Measurements from ENCODE around the gene SLAMF6. TPM values are rescaled to one million over a fixed set of nuclear protein-coding genes. Genes with fewer than 3 reads are reported as not detected.
A peak's percentile ranks its signal among the peaks of the same experiment; 100 is the strongest.
"Not testable (repeated sequence)": the region's sequence is repeated elsewhere in the genome, so short reads cannot be mapped to it uniquely, and the experiment has no call there.

SLAMF6 gene
- total and polyA plus RNA-seq, 5 donors from 2014 or later: 60.0 to 163 (median 127) TPM

GRCh38 chr1:160562745-160563144 lies 39.7 kb upstream of the SLAMF6 start:
- peaks cover 11% of the 10 kb centered on the region for H3K36me3 ChIP-seq (ENCODE audit: control insufficient read depth, insufficient read depth, low read length)
- Mint-ChIP-seq H3K4me3 (peak overlapping the region; percentile 8 to 81 (median 29)), H3K4me1 (peaks cover 47 to 98% (median 78%) of the 10 kb centered on the region in 4 donors), H3K9me3 (peaks cover 0 to 13% (median 4%) of the 10 kb centered on the region in 7 donors), H3K36me3 (peaks cover 18% of the 10 kb centered on the region), H3K27ac (peak overlapping the region in 1 of 3 donors; percentile 93)
- ATAC-seq (ENCODE audit: low read depth in 2 of 2); H3K27ac ChIP-seq (ENCODE audit: insufficient read depth, low read length, poor library complexity, severe bottlenecking); H3K4me3 ChIP-seq (ENCODE audit: low read depth, low read length); H3K27me3 Mint-ChIP-seq; H3K27me3 ChIP-seq (ENCODE audit: control insufficient read depth, insufficient read depth, low read length); DNase-seq; H3K9me3 ChIP-seq (ENCODE audit: control insufficient read depth in 2 of 2, low read length in 2 of 2): not testable (repeated sequence)
- peaks cover 79% of the 10 kb centered on the region for H3K4me1 ChIP-seq (ENCODE audit: control insufficient read depth, insufficient read depth, low read length, poor library complexity, severe bottlenecking)

- DNase-seq: no peak
- ATAC-seq (ENCODE audit: low read depth in 2 of 2): no peak
- Mint-ChIP-seq H3K27me3 (peaks cover 4% of the 10 kb centered on the region), H3K36me3 (peaks cover 18% of the 10 kb centered on the region), H3K9me3 (peaks cover 0 to 13% (median 4%) of the 10 kb centered on the region in 7 donors), H3K4me1 (peaks cover 37 to 87% (median 69%) of the 10 kb centered on the region in 4 donors), H3K27ac (peak overlapping the region; percentile 83 to 96 (median 91)), H3K4me3 (peak overlapping the region; percentile 61 to 84 (median 72))
- H3K36me3 ChIP-seq (ENCODE audit: control insufficient read depth, insufficient read depth, low read length): peaks cover 11% of the 10 kb centered on the region
- peak overlapping the region; percentile 74 for H3K27ac ChIP-seq (ENCODE audit: insufficient read depth, low read length, poor library complexity, severe bottlenecking)
- H3K27me3 ChIP-seq (ENCODE audit: control insufficient read depth, insufficient read depth, low read length): no peaks in the 10 kb centered on the region
- H3K9me3 ChIP-seq (ENCODE audit: control insufficient read depth in 2 of 2, low read length in 2 of 2): peaks cover 2 to 8% of the 10 kb centered on the region in 2 experiments
- peak overlapping the region; percentile 84 for H3K4me3 ChIP-seq (ENCODE audit: low read depth, low read length)
- H3K4me1 ChIP-seq (ENCODE audit: control insufficient read depth, insufficient read depth, low read length, poor library complexity, severe bottlenecking): peaks cover 67% of the 10 kb centered on the region
These were observed 37.8 kb upstream of the SLAMF6 start for GRCh38 chr1:160560806-160561205.

DNA sequence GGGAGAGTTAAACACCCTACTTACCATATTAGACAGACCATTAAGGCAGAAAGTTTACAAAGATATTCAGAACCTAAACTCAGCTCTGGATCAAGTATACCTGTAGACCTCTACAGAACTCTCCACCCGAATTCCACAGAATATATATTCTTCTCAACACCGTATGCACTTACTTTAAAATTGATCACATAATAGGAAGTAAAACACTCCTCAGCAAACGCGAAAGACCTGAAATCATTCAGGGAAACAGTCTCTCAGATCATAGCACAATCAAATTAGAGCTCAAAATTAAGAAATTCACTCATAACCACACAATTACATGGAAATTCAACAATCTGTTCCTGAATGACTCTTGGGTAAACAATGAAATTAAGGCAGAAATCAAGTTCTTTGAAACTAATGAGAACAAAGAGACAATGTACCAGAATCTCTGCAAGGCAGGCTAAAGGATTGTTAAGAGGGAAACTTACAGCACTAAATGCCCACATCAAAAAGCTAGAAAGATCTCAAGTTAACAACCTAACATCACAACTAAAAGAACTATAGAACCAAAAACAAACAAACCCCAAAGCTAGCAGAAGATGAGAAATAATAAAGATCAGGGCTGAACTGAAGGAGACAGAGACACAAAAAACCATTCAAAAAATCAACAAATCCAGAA lies 37.1 kb upstream of the SLAMF6 start:
- H3K9me3 Mint-ChIP-seq: peaks cover 0 to 13% (median 4%) of the 10 kb centered on the region in 7 donors
- ATAC-seq (ENCODE audit: low read depth in 2 of 2) (no peak), DNase-seq (no peak)
- Histone ChIP-seq H3K4me1 (ENCODE audit: control insufficient read depth, insufficient read depth, low read length, poor library complexity, severe bottlenecking) (peaks cover 61% of the 10 kb centered on the region), H3K27me3 (ENCODE audit: control insufficient read depth, insufficient read depth, low read length) (no peaks in the 10 kb centered on the region), H3K9me3 (ENCODE audit: control insufficient read depth in 2 of 2, low read length in 2 of 2) (peaks cover 2 to 8% of the 10 kb centered on the region in 2 experiments), H3K27ac (ENCODE audit: insufficient read depth, low read length, poor library complexity, severe bottlenecking) (peak overlapping the region; percentile 74), H3K36me3 (ENCODE audit: control insufficient read depth, insufficient read depth, low read length) (peaks cover 11% of the 10 kb centered on the region), H3K4me3 (ENCODE audit: low read depth, low read length) (peak overlapping the region; percentile 84)
- peaks cover 4% of the 10 kb centered on the region for H3K27me3 Mint-ChIP-seq
- H3K4me3 Mint-ChIP-seq: peak overlapping the region; percentile 61 to 84 (median 72)
- H3K36me3 Mint-ChIP-seq: peaks cover 15% of the 10 kb centered on the region
- H3K27ac Mint-ChIP-seq: peak overlapping the region; percentile 83 to 96 (median 91)
- H3K4me1 Mint-ChIP-seq: peaks cover 37 to 82% (median 66%) of the 10 kb centered on the region in 4 donors

DNA sequence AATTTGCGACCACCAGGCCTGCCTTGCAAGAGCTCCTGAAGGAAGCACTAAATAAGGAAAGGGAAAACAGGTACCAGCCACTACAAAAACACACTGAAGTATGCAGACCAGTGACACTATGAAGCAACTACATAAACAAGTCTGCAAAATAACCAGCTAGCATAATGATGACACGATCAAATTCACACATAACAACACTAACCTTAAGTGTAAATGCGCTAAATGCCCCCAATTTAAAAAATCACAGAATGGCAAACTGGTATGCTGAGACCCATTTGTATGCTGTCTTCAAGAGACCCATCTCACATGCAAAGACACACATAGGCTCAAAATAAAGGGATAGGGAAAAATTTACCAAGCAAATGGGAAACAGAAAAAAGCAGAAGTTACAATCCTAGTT lies 36.4 kb upstream of the SLAMF6 start:
- H3K9me3 Mint-ChIP-seq: peaks cover 0 to 13% (median 4%) of the 10 kb centered on the region in 7 donors
- not testable (repeated sequence) for H3K27me3 Mint-ChIP-seq; H3K27me3 ChIP-seq (ENCODE audit: control insufficient read depth, insufficient read depth, low read length); H3K9me3 ChIP-seq (ENCODE audit: control insufficient read depth in 2 of 2, low read length in 2 of 2); DNase-seq; ATAC-seq (ENCODE audit: low read depth in 2 of 2); H3K36me3 Mint-ChIP-seq
- Histone ChIP-seq H3K4me3 (ENCODE audit: low read depth, low read length) (peak overlapping the region; percentile 84), H3K4me1 (ENCODE audit: control insufficient read depth, insufficient read depth, low read length, poor library complexity, severe bottlenecking) (peaks cover 53% of the 10 kb centered on the region), H3K36me3 (ENCODE audit: control insufficient read depth, insufficient read depth, low read length) (peaks cover 11% of the 10 kb centered on the region), H3K27ac (ENCODE audit: insufficient read depth, low read length, poor library complexity, severe bottlenecking) (peak overlapping the region; percentile 74)
- H3K27ac Mint-ChIP-seq: peak overlapping the region; percentile 83 to 96 (median 91)
- H3K4me1 Mint-ChIP-seq: peaks cover 37 to 75% (median 59%) of the 10 kb centered on the region in 4 donors
- peak overlapping the region; percentile 61 to 84 (median 72) for H3K4me3 Mint-ChIP-seq

GRCh38 chr1:160558660-160559380 lies 35.8 kb upstream of the SLAMF6 start:
- H3K4me3 ChIP-seq (ENCODE audit: low read depth, low read length): peak overlapping the region; percentile 84
- Mint-ChIP-seq H3K36me3 (peaks cover 9% of the 10 kb centered on the region), H3K4me1 (peaks cover 37 to 69% (median 56%) of the 10 kb centered on the region in 4 donors), H3K27me3 (peaks cover 4% of the 10 kb centered on the region), H3K27ac (peak overlapping the region; percentile 83 to 96 (median 91)), H3K4me3 (peak overlapping the region; percentile 61 to 84 (median 72)), H3K9me3 (peaks cover 0 to 13% (median 4%) of the 10 kb centered on the region in 7 donors)
- no peak for DNase-seq
- ATAC-seq (ENCODE audit: low read depth in 2 of 2): no peak
- H3K36me3 ChIP-seq (ENCODE audit: control insufficient read depth, insufficient read depth, low read length): peaks cover 13% of the 10 kb centered on the region
- H3K27me3 ChIP-seq (ENCODE audit: control insufficient read depth, insufficient read depth, low read length): no peaks in the 10 kb centered on the region
- H3K9me3 ChIP-seq (ENCODE audit: control insufficient read depth in 2 of 2, low read length in 2 of 2): peaks cover 2 to 8% of the 10 kb centered on the region in 2 experiments
- peaks cover 50% of the 10 kb centered on the region for H3K4me1 ChIP-seq (ENCODE audit: control insufficient read depth, insufficient read depth, low read length, poor library complexity, severe bottlenecking)
- peak overlapping the region; percentile 74 for H3K27ac ChIP-seq (ENCODE audit: insufficient read depth, low read length, poor library complexity, severe bottlenecking)

DNA sequence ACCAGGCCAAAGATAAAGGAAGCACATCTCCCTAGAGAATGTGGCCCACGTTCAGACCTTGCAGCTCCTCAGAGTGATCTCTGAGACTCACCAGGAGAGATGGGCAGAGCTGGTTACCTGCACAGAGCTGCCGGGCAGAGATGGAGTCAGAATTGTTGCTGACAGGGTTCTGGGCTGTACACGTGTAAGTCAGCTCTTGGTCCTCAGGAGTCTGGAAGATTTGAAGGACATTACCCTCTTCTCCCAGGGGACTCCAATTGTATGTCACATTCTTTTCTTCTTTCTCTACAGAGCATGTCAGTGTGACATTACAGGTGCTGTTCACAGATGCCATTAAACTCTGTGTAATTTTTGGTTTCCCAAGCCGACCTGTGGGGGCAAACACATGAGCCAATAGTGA lies 30.7 kb upstream of the SLAMF6 start:
- Histone ChIP-seq H3K36me3 (ENCODE audit: control insufficient read depth, insufficient read depth, low read length) (peaks cover 52% of the 10 kb centered on the region), H3K4me1 (ENCODE audit: control insufficient read depth, insufficient read depth, low read length, poor library complexity, severe bottlenecking) (peaks cover 18% of the 10 kb centered on the region), H3K4me3 (ENCODE audit: low read depth, low read length) (no peak overlapping the region), H3K9me3 (ENCODE audit: control insufficient read depth in 2 of 2, low read length in 2 of 2) (no peaks in the 10 kb centered on the region), H3K27ac (ENCODE audit: insufficient read depth, low read length, poor library complexity, severe bottlenecking) (no peak overlapping the region), H3K27me3 (ENCODE audit: control insufficient read depth, insufficient read depth, low read length) (no peaks in the 10 kb centered on the region)
- no peak for DNase-seq
- no peak for ATAC-seq (ENCODE audit: low read depth in 2 of 2)
- Mint-ChIP-seq H3K4me3 (peak overlapping the region in 1 of 4 donors; percentile 40), H3K36me3 (peaks cover 35% of the 10 kb centered on the region), H3K27ac (peak overlapping the region in 1 of 3 donors; percentile 14), H3K27me3 (no peaks in the 10 kb centered on the region), H3K9me3 (no peaks in the 10 kb centered on the region), H3K4me1 (peaks cover 4 to 32% (median 19%) of the 10 kb centered on the region in 4 donors)

GRCh38 chr1:160552425-160552824 lies 29.4 kb upstream of the SLAMF6 start:
- peak overlapping the region in 2 of 3 donors; percentile 39 to 62 for H3K27ac Mint-ChIP-seq
- Histone ChIP-seq H3K27me3 (ENCODE audit: control insufficient read depth, insufficient read depth, low read length) (no peaks in the 10 kb centered on the region), H3K4me3 (ENCODE audit: low read depth, low read length) (no peak overlapping the region), H3K36me3 (ENCODE audit: control insufficient read depth, insufficient read depth, low read length) (peaks cover 65% of the 10 kb centered on the region), H3K9me3 (ENCODE audit: control insufficient read depth in 2 of 2, low read length in 2 of 2) (no peaks in the 10 kb centered on the region), H3K4me1 (ENCODE audit: control insufficient read depth, insufficient read depth, low read length, poor library complexity, severe bottlenecking) (peaks cover 5% of the 10 kb centered on the region), H3K27ac (ENCODE audit: insufficient read depth, low read length, poor library complexity, severe bottlenecking) (no peak overlapping the region)
- no peaks in the 10 kb centered on the region for H3K27me3 Mint-ChIP-seq
- ATAC-seq (ENCODE audit: low read depth in 2 of 2): no peak
- H3K36me3 Mint-ChIP-seq: peaks cover 36% of the 10 kb centered on the region
- H3K4me3 Mint-ChIP-seq: no peak overlapping the region
- DNase-seq: no peak
- H3K9me3 Mint-ChIP-seq: no peaks in the 10 kb centered on the region
- peaks cover 0 to 20% (median 10%) of the 10 kb centered on the region in 4 donors for H3K4me1 Mint-ChIP-seq
